K562 (cell line): Measurements from ENCODE around the gene FILIP1L.

Source experiments
- CEBPB ChIP-seq: fragments of 450-650 bp; IDR thresholded peaks from 2 replicates; pipeline ENCODE4 v1.6.1; 2016; ENCODE audit warnings: missing genetic modification characterization, missing compliant biosample characterization
- CTCF ChIP-seq, 3 experiments: IDR thresholded peaks in 2 of 3; conservative IDR thresholded peaks in 1 of 3; 2 replicates each; pipeline ENCODE4 v1.5.1; 2011 to 2012; ENCODE audit warnings: low read length in 3 of 3, mild to moderate bottlenecking in 3 of 3, control low read depth in 2 of 3, improper control_type of control experiment in 1 of 3, inconsistent platforms in 1 of 3, low read depth in 1 of 3, mixed read lengths in 1 of 3, moderate library complexity in 1 of 3; ENCODE audit not compliant: insufficient read depth in 2 of 3
- ELK1 ChIP-seq: sonication (generic); formaldehyde crosslinking; IDR thresholded peaks from 2 replicates; pipeline ENCODE4 v1.8.1; 2022; ENCODE audit warnings: missing genetic modification reagents
- ETV5 ChIP-seq: sonication (generic); formaldehyde crosslinking; IDR thresholded peaks from 2 replicates; pipeline ENCODE4 v1.4.0; 2020; ENCODE audit warnings: low read depth, mild to moderate bottlenecking, missing genetic modification reagents
- FOXJ3 ChIP-seq: sonication (generic); formaldehyde crosslinking; IDR thresholded peaks from 2 replicates; pipeline ENCODE4 v1.4.0; 2020; ENCODE audit warnings: mild to moderate bottlenecking, missing genetic modification reagents
- HLTF ChIP-seq: fragments of 450-650 bp; IDR thresholded peaks from 2 replicates; pipeline ENCODE4 v1.6.1; 2016
- MNT ChIP-seq, 2 experiments: fragments of 450-650 bp; conservative IDR thresholded peaks; 2 replicates each; pipeline ENCODE4 v1.6.1; 2017; ENCODE audit warnings: mild to moderate bottlenecking in 2 of 2, moderate library complexity in 2 of 2
- NR2C2 ChIP-seq, 2 experiments: fragments of 200-800 bp in 1 of 2; sonication (Bioruptor generic) in 1 of 2; sonication (generic) in 1 of 2; formaldehyde crosslinking in 1 of 2; IDR thresholded peaks; 2 replicates each; pipeline versions ENCODE4 v1.6.1 to v1.8.0; 2016 to 2022; ENCODE audit warnings: mild to moderate bottlenecking in 1 of 2, missing compliant biosample characterization in 1 of 2, missing genetic modification characterization in 1 of 2, missing genetic modification reagents in 1 of 2
- POLR2A ChIP-seq: fragments of 450-650 bp; conservative IDR thresholded peaks from 2 replicates; pipeline ENCODE4 v1.6.1; 2016
- PTTG1 ChIP-seq: fragments of 450-650 bp; IDR thresholded peaks from 2 replicates; pipeline ENCODE4 v1.6.1; 2016; ENCODE audit warnings: low read depth, mild to moderate bottlenecking, missing genetic modification characterization, missing compliant biosample characterization
- USF1 ChIP-seq: sonication (generic); formaldehyde crosslinking; IDR thresholded peaks from 2 replicates; pipeline ENCODE4 v1.9.0; 2022; ENCODE audit warnings: mild to moderate bottlenecking, missing genetic modification reagents
- ZFX ChIP-seq: sonication (generic); formaldehyde crosslinking; IDR thresholded peaks from 2 replicates; pipeline ENCODE4 v1.8.0; 2022; ENCODE audit warnings: mild to moderate bottlenecking, missing genetic modification reagents, moderate library complexity
- ZNF444 ChIP-seq: fragments of 250-450 bp; sonication (Bioruptor Pico); IDR thresholded peaks from 2 replicates; pipeline ENCODE4 v1.4.0; 2020; ENCODE audit warnings: mild to moderate bottlenecking, moderate library complexity

- TF ChIP-seq USF1 (CRISPR knock-in tag) (no peak), PTTG1 (no peak), CTCF (IDR thresholded peaks at IDR 0.05 in 2 of 3, conservative IDR thresholded peaks at IDR 0.05 in 1 of 3; ENCODE audit: insufficient read depth in 2 of 3, low read depth in 1 of 3, low read length in 3 of 3) (peak; percentile 54 to 70 (median 68)), ZNF444 (no peak), FOXJ3 (CRISPR knock-in tag) (no peak), HLTF (no peak), ETV5 (CRISPR knock-in tag) (no peak), POLR2A (no peak), CEBPB (tag) (no peak), NR2C2 (CRISPR knock-in tag; IDR thresholded peaks at IDR 0.05) (no peak), NR2C2 (tag; IDR thresholded peaks at IDR 0.05) (no peak), ZFX (CRISPR knock-in tag) (no peak), MNT (conservative IDR thresholded peaks at IDR 0.05) (no peak), ELK1 (CRISPR knock-in tag) (no peak)
Measured at GRCh38 chr3:99808163-99808794, 306.0 kb downstream of the FILIP1L start.
